ENCODE data around the gene WDFY2. TPM values are rescaled to one million over a fixed set of nuclear protein-coding genes. Genes with fewer than 3 reads are reported as not detected.
A peak's percentile ranks its signal among the peaks of the same experiment; 100 is the strongest.
"Not testable (repeated sequence)": the region's sequence is repeated elsewhere in the genome, so short reads cannot be mapped to it uniquely, and the experiment has no call there.

The WDFY2 gene
- total and polyA plus RNA-seq, 2 experiments from 2014 or later = 11.4 to 24.0 TPM

DNA sequence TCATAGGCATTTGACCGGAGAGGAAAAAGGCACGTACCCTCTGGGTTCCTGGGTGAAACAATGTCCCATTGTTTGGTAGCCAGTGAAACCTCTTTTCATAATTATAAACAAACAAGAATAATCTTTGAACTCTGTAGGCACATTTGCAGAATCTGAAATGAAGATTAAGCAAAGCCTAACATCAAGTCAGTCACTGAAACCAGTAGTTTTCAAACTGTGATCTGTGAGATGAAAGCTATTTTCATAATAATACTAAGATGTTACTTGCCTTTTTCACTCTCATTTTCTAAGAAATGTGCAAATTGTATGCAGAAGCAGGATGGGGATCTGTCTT is 105.4 kb downstream of the WDFY2 start:
- H3K27ac Mint-ChIP-seq = no peak overlapping the region
- H3K27ac ChIP-seq (ENCODE audit: low read depth) = no peak overlapping the region
- TF ChIP-seq, protein P1, sequence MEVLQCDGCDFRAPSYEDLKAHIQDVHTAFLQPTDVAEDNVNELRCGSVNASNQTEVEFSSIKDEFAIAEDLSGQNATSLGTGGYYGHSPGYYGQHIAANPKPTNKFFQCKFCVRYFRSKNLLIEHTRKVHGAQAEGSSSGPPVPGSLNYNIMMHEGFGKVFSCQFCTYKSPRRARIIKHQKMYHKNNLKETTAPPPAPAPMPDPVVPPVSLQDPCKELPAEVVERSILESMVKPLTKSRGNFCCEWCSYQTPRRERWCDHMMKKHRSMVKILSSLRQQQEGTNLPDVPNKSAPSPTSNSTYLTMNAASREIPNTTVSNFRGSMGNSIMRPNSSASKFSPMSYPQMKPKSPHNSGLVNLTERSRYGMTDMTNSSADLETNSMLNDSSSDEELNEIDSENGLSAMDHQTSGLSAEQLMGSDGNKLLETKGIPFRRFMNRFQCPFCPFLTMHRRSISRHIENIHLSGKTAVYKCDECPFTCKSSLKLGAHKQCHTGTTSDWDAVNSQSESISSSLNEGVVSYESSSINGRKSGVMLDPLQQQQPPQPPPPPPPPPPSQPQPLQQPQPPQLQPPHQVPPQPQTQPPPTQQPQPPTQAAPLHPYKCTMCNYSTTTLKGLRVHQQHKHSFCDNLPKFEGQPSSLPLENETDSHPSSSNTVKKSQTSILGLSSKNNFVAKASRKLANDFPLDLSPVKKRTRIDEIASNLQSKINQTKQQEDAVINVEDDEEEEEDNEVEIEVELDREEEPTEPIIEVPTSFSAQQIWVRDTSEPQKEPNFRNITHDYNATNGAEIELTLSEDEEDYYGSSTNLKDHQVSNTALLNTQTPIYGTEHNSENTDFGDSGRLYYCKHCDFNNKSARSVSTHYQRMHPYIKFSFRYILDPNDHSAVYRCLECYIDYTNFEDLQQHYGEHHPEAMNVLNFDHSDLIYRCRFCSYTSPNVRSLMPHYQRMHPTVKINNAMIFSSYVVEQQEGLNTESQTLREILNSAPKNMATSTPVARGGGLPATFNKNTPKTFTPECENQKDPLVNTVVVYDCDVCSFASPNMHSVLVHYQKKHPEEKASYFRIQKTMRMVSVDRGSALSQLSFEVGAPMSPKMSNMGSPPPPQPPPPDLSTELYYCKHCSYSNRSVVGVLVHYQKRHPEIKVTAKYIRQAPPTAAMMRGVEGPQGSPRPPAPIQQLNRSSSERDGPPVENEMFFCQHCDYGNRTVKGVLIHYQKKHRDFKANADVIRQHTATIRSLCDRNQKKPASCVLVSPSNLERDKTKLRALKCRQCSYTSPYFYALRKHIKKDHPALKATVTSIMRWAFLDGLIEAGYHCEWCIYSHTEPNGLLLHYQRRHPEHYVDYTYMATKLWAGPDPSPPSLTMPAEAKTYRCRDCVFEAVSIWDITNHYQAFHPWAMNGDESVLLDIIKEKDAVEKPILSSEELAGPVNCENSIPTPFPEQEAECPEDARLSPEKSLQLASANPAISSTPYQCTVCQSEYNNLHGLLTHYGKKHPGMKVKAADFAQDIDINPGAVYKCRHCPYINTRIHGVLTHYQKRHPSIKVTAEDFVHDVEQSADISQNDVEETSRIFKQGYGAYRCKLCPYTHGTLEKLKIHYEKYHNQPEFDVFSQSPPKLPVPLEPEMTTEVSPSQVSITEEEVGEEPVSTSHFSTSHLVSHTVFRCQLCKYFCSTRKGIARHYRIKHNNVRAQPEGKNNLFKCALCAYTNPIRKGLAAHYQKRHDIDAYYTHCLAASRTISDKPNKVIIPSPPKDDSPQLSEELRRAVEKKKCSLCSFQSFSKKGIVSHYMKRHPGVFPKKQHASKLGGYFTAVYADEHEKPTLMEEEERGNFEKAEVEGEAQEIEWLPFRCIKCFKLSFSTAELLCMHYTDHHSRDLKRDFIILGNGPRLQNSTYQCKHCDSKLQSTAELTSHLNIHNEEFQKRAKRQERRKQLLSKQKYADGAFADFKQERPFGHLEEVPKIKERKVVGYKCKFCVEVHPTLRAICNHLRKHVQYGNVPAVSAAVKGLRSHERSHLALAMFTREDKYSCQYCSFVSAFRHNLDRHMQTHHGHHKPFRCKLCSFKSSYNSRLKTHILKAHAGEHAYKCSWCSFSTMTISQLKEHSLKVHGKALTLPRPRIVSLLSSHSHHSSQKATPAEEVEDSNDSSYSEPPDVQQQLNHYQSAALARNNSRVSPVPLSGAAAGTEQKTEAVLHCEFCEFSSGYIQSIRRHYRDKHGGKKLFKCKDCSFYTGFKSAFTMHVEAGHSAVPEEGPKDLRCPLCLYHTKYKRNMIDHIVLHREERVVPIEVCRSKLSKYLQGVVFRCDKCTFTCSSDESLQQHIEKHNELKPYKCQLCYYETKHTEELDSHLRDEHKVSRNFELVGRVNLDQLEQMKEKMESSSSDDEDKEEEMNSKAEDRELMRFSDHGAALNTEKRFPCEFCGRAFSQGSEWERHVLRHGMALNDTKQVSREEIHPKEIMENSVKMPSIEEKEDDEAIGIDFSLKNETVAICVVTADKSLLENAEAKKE (CRISPR knock-in tag; IDR thresholded peaks at IDR 0.05) = no peak
- H3K4me1 Mint-ChIP-seq = peaks cover 25% of the 10 kb centered on the region
- DNase-seq (ENCODE audit: low spot score) = no peak
- H2AFZ ChIP-seq = no peak overlapping the region
- no peaks in the 10 kb centered on the region for H3K36me3 ChIP-seq (ENCODE audit: insufficient read depth)
- no peak overlapping the region for H3K4me3 Mint-ChIP-seq
- no peak for ATAC-seq
- H3K36me3 Mint-ChIP-seq (ENCODE audit: low read depth) = peaks cover 7% of the 10 kb centered on the region; the same call in 2 of the 3 replicates
- H3K9me3 Mint-ChIP-seq = 0 out of 3 replicates have a peak, but pooled peaks cover 6% of the 10 kb centered on the region
- H3K4me1 ChIP-seq (ENCODE audit: insufficient read depth) = peaks cover 16% of the 10 kb centered on the region
- peaks cover 9% of the 10 kb centered on the region; the same call in 1 of the 2 replicates for H4K20me1 ChIP-seq (replicated peaks; ENCODE audit: insufficient read depth)
- no peak overlapping the region for H3K4me3 ChIP-seq
- H3K4me2 ChIP-seq = peak overlapping the region; percentile 35; the same call in 1 of the 2 replicates
- H3K27me3 ChIP-seq (ENCODE audit: insufficient read depth) = no peaks in the 10 kb centered on the region
- no peaks in the 10 kb centered on the region for H3K27me3 Mint-ChIP-seq (ENCODE audit: insufficient read depth, low read depth, poor library complexity)
- no peaks in the 10 kb centered on the region for H3F3A ChIP-seq (replicated peaks; ENCODE audit: low read depth)
- H3K9me2 ChIP-seq (ENCODE audit: insufficient read depth) = no peaks in the 10 kb centered on the region
- peaks cover 75% of the 10 kb centered on the region for H3K79me2 ChIP-seq (replicated peaks; ENCODE audit: insufficient read depth)

DNA sequence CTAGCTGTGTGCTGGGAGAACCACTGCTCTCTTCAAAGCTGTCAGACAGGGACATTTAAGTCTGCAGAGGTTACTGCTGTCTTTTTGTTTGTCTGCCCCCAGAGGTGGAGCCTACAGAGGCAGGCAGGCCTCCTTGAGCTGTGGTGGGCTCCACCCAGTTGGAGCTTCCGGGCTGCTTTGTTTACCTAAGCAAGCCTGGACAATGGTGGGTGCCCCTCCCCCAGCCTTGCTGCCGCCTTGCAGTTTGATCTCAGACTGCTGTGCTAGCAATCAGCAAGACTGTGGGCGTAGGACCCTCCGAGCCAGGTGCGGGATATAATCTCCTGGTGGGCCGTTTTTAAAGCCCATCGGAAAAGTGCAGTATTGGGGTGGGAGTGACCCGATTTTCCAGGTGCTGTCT is 111.4 kb downstream of the WDFY2 start:
- not testable (repeated sequence) for H3K9me2 ChIP-seq (ENCODE audit: insufficient read depth); H3K4me3 Mint-ChIP-seq; H3K27me3 ChIP-seq (ENCODE audit: insufficient read depth); H3K4me3 ChIP-seq; H3K4me1 ChIP-seq (ENCODE audit: insufficient read depth); H2AFZ ChIP-seq; H3K27me3 Mint-ChIP-seq (ENCODE audit: insufficient read depth, low read depth, poor library complexity); H3K4me1 Mint-ChIP-seq; H3K27ac ChIP-seq (ENCODE audit: low read depth); H3K27ac Mint-ChIP-seq; ATAC-seq; H4K20me1 ChIP-seq (replicated peaks; ENCODE audit: insufficient read depth); DNase-seq (ENCODE audit: low spot score); H3F3A ChIP-seq (replicated peaks; ENCODE audit: low read depth); H3K4me2 ChIP-seq; H3K36me3 ChIP-seq (ENCODE audit: insufficient read depth)
- peaks cover 73% of the 10 kb centered on the region for H3K79me2 ChIP-seq (replicated peaks; ENCODE audit: insufficient read depth)
- Mint-ChIP-seq H3K9me3 (peaks cover 26% of the 10 kb centered on the region), H3K36me3 (ENCODE audit: low read depth) (peaks cover 34% of the 10 kb centered on the region)
